ENCODE results near the gene JARID2. TPM values are rescaled to one million over a fixed set of nuclear protein-coding genes. Genes with fewer than 3 reads are reported as not detected.

The JARID2 gene
- total and polyA plus RNA-seq, 4 donors, result 3.8 to 14.8 (median 12.0) TPM

GRCh38 chr6:15312500-15312899 lies 66.6 kb downstream of the JARID2 start:
- Histone ChIP-seq H3K27me3 (ENCODE audit: control insufficient read depth in 3 of 3, insufficient read depth in 3 of 3, low read length in 2 of 3) (no peaks in the 10 kb centered on the region), H3K4me3 (no peak overlapping the region), H3K36me3 (ENCODE audit: control insufficient read depth in 4 of 4, insufficient read depth in 4 of 4, low read length in 4 of 4) (no peaks in the 10 kb centered on the region), H3K27ac (ENCODE audit: low read depth in 1 of 2, low read length in 1 of 2) (no peak overlapping the region), H3K4me1 (ENCODE audit: control insufficient read depth in 5 of 5, insufficient read depth in 5 of 5, low read length in 5 of 5) (peaks cover 0 to 38% (median 7%) of the 10 kb centered on the region in 5 donors), H3K9ac (ENCODE audit: insufficient read depth in 1 of 2, low read length in 2 of 2) (no peak overlapping the region), H3K9me3 (ENCODE audit: control insufficient read depth in 4 of 4, insufficient read depth in 3 of 4, low read length in 3 of 4) (no peaks in the 10 kb centered on the region)
- 61 to 71% methylated on average over 3 of the region's 3 CpGs for whole genome bisulfite sequencing, 2 donors
- ATAC-seq (ENCODE audit: insufficient read depth, low FRiP score) (no peak), DNase-seq (no peak)
- TF ChIP-seq CTCF (IDR thresholded peaks at IDR 0.05; ENCODE audit: control extremely low read depth, extremely low read depth), result no peak

DNA sequence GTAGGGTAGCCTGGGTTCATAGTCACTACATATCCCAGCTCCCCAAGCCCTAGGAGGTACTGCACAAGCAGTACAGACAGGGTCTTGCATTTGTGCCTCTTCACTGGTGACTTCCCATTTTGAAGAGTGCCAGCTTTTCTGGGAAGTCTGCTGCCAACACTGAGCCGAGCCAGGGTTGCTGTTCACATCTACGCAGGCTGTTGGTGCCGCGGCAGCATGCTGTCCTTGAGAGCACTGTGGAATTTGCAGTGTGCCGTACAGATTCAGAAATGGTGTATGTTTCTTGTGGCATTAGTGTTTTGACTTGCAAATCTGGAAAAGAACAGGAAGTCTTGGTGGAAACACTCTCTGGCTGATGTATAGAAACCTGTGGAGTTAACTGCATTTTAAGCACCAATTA lies 67.5 kb downstream of the JARID2 start:
- H3K9ac ChIP-seq (ENCODE audit: insufficient read depth in 1 of 2, low read length in 2 of 2), result no peak overlapping the region
- no peak overlapping the region for H3K4me3 ChIP-seq
- 10 to 40% methylated on average over 5 of the region's 5 CpGs for WGBS, 2 donors
- TF ChIP-seq CTCF (IDR thresholded peaks at IDR 0.05; ENCODE audit: control extremely low read depth, extremely low read depth), result no peak
- H3K36me3 ChIP-seq (ENCODE audit: control insufficient read depth in 4 of 4, insufficient read depth in 4 of 4, low read length in 4 of 4), result no peaks in the 10 kb centered on the region
- ATAC-seq (ENCODE audit: insufficient read depth, low FRiP score) (peak; percentile 47), DNase-seq (no peak)
- no peak overlapping the region for H3K27ac ChIP-seq (ENCODE audit: low read depth in 1 of 2, low read length in 1 of 2)
- H3K9me3 ChIP-seq (ENCODE audit: control insufficient read depth in 4 of 4, insufficient read depth in 3 of 4, low read length in 3 of 4), result no peaks in the 10 kb centered on the region
- H3K4me1 ChIP-seq (ENCODE audit: control insufficient read depth in 5 of 5, insufficient read depth in 5 of 5, low read length in 5 of 5), result peaks cover 2 to 32% (median 8%) of the 10 kb centered on the region in 5 donors
- H3K27me3 ChIP-seq (ENCODE audit: control insufficient read depth in 3 of 3, insufficient read depth in 3 of 3, low read length in 2 of 3), result no peaks in the 10 kb centered on the region

DNA sequence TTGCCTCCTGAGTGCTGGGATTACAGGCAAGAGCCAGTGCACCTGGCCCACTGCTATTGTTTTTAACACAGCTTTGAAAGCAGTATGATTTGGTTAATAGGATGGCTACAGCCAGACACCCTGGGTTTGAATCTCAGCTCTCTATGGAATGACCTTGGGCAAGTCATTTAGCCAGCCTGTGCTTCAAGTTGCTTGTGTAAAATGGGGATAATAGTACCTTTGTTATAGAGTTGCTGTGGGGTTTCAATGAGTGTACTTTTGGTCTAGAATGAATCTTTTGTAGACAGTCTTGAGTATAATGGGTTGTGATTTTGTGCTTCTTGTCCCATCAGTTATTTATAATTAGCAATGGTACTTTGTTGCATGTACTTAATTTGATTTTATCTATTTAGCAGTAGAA lies 70.9 kb downstream of the JARID2 start:
- TF ChIP-seq CTCF (IDR thresholded peaks at IDR 0.05; ENCODE audit: control extremely low read depth, extremely low read depth), result no peak
- ATAC-seq (ENCODE audit: insufficient read depth, low FRiP score), result no peak
- no peak overlapping the region for H3K27ac ChIP-seq (ENCODE audit: low read depth in 1 of 2, low read length in 1 of 2)

GRCh38 chr6:15317251-15317650 lies 71.4 kb downstream of the JARID2 start:
- H3K4me3 ChIP-seq, result no peak overlapping the region
- 95 to 97% methylated on average over 4 of the region's 4 CpGs for WGBS, 2 donors
- peaks cover 6 to 30% (median 13%) of the 10 kb centered on the region in 5 donors for H3K4me1 ChIP-seq (ENCODE audit: control insufficient read depth in 5 of 5, insufficient read depth in 5 of 5, low read length in 5 of 5)
- no peak for DNase-seq
- H3K9ac ChIP-seq (ENCODE audit: insufficient read depth in 1 of 2, low read length in 2 of 2), result no peak overlapping the region
- no peaks in the 10 kb centered on the region for H3K36me3 ChIP-seq (ENCODE audit: control insufficient read depth in 4 of 4, insufficient read depth in 4 of 4, low read length in 4 of 4)
- ATAC-seq (ENCODE audit: insufficient read depth, low FRiP score), result no peak
- no peaks in the 10 kb centered on the region for H3K27me3 ChIP-seq (ENCODE audit: control insufficient read depth in 3 of 3, insufficient read depth in 3 of 3, low read length in 2 of 3)
- TF ChIP-seq CTCF (IDR thresholded peaks at IDR 0.05; ENCODE audit: control extremely low read depth, extremely low read depth), result no peak
- H3K27ac ChIP-seq (ENCODE audit: low read depth in 1 of 2, low read length in 1 of 2), result no peak overlapping the region
- no peaks in the 10 kb centered on the region for H3K9me3 ChIP-seq (ENCODE audit: control insufficient read depth in 4 of 4, insufficient read depth in 3 of 4, low read length in 3 of 4)

More for the DNA sequence above, 70.9 kb downstream of the JARID2 start:
- Histone ChIP-seq H3K9ac (ENCODE audit: insufficient read depth in 1 of 2, low read length in 2 of 2) (no peak overlapping the region), H3K9me3 (ENCODE audit: control insufficient read depth in 4 of 4, insufficient read depth in 3 of 4, low read length in 3 of 4) (no peaks in the 10 kb centered on the region), H3K4me3 (no peak overlapping the region), H3K4me1 (ENCODE audit: control insufficient read depth in 5 of 5, insufficient read depth in 5 of 5, low read length in 5 of 5) (peaks cover 6 to 30% (median 10%) of the 10 kb centered on the region in 5 donors), H3K27me3 (ENCODE audit: control insufficient read depth in 3 of 3, insufficient read depth in 3 of 3, low read length in 2 of 3) (no peaks in the 10 kb centered on the region), H3K36me3 (ENCODE audit: control insufficient read depth in 4 of 4, insufficient read depth in 4 of 4, low read length in 4 of 4) (no peaks in the 10 kb centered on the region)
- no peak for DNase-seq
